Type B pancreatic cell (in vitro differentiated cells): Measurements from ENCODE around the gene SMCHD1. TPM values are rescaled to one million over a fixed set of nuclear protein-coding genes. Genes with fewer than 3 reads are reported as not detected.
A peak's percentile ranks its signal among the peaks of the same experiment; 100 is the strongest.
"Not testable (repeated sequence)": the region's sequence is repeated elsewhere in the genome, so short reads cannot be mapped to it uniquely, and the experiment has no call there.

Experiments used
- DNase-seq: peaks from one replicate; pipeline ENCODE4 v3.0.0; 2021; ENCODE audit warnings: mixed read lengths; ENCODE audit not compliant: unreplicated experiment; ENCODE audit errors: extremely low spot score
- H3K27ac Mint-ChIP-seq: 2 replicates; pipeline ENCODE4 v1.8.0; 2021; ENCODE audit warnings: mild to moderate bottlenecking, mixed read lengths
- H3K27me3 Mint-ChIP-seq: 2 replicates; pipeline ENCODE4 v1.8.0; 2021; ENCODE audit warnings: mixed read lengths
- H3K36me3 Mint-ChIP-seq: 2 replicates; pipeline ENCODE4 v1.8.0; 2021; ENCODE audit warnings: mixed read lengths
- H3K4me1 Mint-ChIP-seq: one replicate; pipeline ENCODE4 v1.8.0; 2021; ENCODE audit warnings: mixed read lengths; ENCODE audit not compliant: unreplicated experiment
- H3K4me3 Mint-ChIP-seq: 2 replicates; pipeline ENCODE4 v1.8.0; 2021; ENCODE audit warnings: mild to moderate bottlenecking, mixed read lengths
- H3K9me3 Mint-ChIP-seq: 2 replicates; pipeline ENCODE4 v1.8.0; 2021; ENCODE audit warnings: mixed read lengths
- CTCF ChIP-seq: fragments of 200-600 bp; sonication (generic); conservative IDR thresholded peaks from 2 replicates; pipeline ENCODE4 v1.5.0; 2021; ENCODE audit warnings: antibody characterized with exemption, mild to moderate bottlenecking
- total RNA-seq: library from RNA; stranded (reverse); gene quantifications from 2 replicates; pipeline ENCODE4 v1.2.1, GENCODE V29; 2021; ENCODE audit warnings: low replicate concordance

SMCHD1 gene
- total RNA-seq, 1 donor from 2014 or later, result 56.5 TPM

- peaks cover 59% of the 10 kb centered on the region for H3K36me3 Mint-ChIP-seq
- no peak overlapping the region for H3K27ac Mint-ChIP-seq
- H3K9me3 Mint-ChIP-seq, result no peaks in the 10 kb centered on the region
- TF ChIP-seq CTCF, result no peak
- H3K4me3 Mint-ChIP-seq, result no peak overlapping the region
- H3K27me3 Mint-ChIP-seq, result no peaks in the 10 kb centered on the region
- no peak for DNase-seq
- no peaks in the 10 kb centered on the region for H3K4me1 Mint-ChIP-seq
Measured at GRCh38 chr18:2672410-2672809, 16.9 kb downstream of the SMCHD1 start.

- Mint-ChIP-seq H3K36me3 (peaks cover 61% of the 10 kb centered on the region), H3K27ac (no peak overlapping the region), H3K27me3 (no peaks in the 10 kb centered on the region), H3K9me3 (no peaks in the 10 kb centered on the region), H3K4me3 (no peak overlapping the region), H3K4me1 (no peaks in the 10 kb centered on the region)
- TF ChIP-seq CTCF, result no peak
- DNase-seq, result no peak
Measured at GRCh38 chr18:2672872-2673271, 17.3 kb downstream of the SMCHD1 start.

- H3K27me3 Mint-ChIP-seq, H3K9me3 Mint-ChIP-seq, H3K27ac Mint-ChIP-seq, H3K4me1 Mint-ChIP-seq, DNase-seq, H3K4me3 Mint-ChIP-seq: not testable (repeated sequence)
- H3K36me3 Mint-ChIP-seq, result peaks cover 58% of the 10 kb centered on the region
Measured at GRCh38 chr18:2678933-2679332, 23.4 kb downstream of the SMCHD1 start.

DNA sequence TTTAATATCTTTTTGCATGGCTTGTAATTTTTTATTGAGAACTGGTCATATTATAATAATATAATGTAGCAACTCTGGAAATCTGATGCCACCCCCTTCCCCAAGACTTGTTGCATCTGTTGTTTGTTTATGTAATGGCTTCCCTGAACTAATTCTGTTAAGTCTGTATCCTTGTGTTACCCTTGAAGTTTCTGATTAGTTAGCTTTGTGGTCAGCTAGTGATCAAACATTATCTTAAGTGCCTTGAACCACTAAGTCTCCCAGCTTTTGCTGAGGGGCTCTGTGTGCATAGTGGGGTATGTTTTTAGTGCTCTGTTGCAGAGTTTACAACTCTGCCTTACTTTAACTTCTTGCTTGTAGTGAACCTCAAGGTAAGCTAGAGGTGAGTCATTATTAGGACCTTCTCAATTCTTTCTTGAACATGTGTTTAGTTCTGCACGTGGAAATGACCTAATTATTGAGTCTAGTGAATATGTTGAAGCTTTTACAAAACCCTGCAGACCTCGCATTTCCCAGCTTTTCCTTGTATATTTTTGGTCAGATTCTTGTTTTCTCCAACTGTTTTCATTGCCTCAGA is 24.8 kb downstream of the SMCHD1 start:
- Mint-ChIP-seq H3K4me1 (peaks cover 4% of the 10 kb centered on the region), H3K36me3 (peaks cover 57% of the 10 kb centered on the region), H3K27ac (no peak overlapping the region), H3K4me3 (no peak overlapping the region), H3K9me3 (no peaks in the 10 kb centered on the region), H3K27me3 (no peaks in the 10 kb centered on the region)
- DNase-seq, result no peak
- no peak for TF ChIP-seq CTCF

GRCh38 chr18:2681993-2682603 is 26.6 kb downstream of the SMCHD1 start:
- H3K9me3 Mint-ChIP-seq, result peaks cover 12% of the 10 kb centered on the region

More at GRCh38 chr18:2681993-2682603, 26.6 kb downstream of the SMCHD1 start:
- DNase-seq, result no peak
- Mint-ChIP-seq H3K27me3 (no peaks in the 10 kb centered on the region), H3K4me3 (no peak overlapping the region), H3K36me3 (peaks cover 63% of the 10 kb centered on the region), H3K4me1 (peaks cover 4% of the 10 kb centered on the region), H3K27ac (peak overlapping the region; percentile 64)
- no peak for TF ChIP-seq CTCF
